Measurements from ENCODE around the gene RAB28.

- TF ChIP-seq CTCF (IDR thresholded peaks at IDR 0.05) (no peak), POLR2A (IDR thresholded peaks at IDR 0.05) (no peak)
These were observed 34.5 kb downstream of the RAB28 start for GRCh38 chr4:13449590-13449989.

Measured in lower leg skin (tissue), 3 donors.